Choroid plexus epithelial cell (primary cell): ENCODE measurements around the gene BAIAP2L2.
A peak's percentile ranks its signal among the peaks of the same experiment; 100 is the strongest.

Source experiments
- DNase-seq: peaks from one replicate; pipeline ENCODE4 v3.0.0-alpha.2; 2010; ENCODE audit warnings: low read depth
- H3K4me3 ChIP-seq: 2 replicates; pipeline ENCODE4 v1.5.1; 2011; ENCODE audit warnings: low read depth, mild to moderate bottlenecking, control low read depth, low read length, moderate library complexity
- CTCF ChIP-seq: conservative IDR thresholded peaks from 2 replicates; pipeline ENCODE4 v1.5.1; 2011; ENCODE audit warnings: low read depth, mild to moderate bottlenecking, control low read depth, inconsistent platforms, low read length, moderate library complexity

Gene BAIAP2L2

GRCh38 chr22:38142606-38143005, 32.1 kb upstream of the BAIAP2L2 start:
- H3K4me3 ChIP-seq: no peak overlapping the region
- no peak for DNase-seq
- no peak for TF ChIP-seq CTCF

DNA sequence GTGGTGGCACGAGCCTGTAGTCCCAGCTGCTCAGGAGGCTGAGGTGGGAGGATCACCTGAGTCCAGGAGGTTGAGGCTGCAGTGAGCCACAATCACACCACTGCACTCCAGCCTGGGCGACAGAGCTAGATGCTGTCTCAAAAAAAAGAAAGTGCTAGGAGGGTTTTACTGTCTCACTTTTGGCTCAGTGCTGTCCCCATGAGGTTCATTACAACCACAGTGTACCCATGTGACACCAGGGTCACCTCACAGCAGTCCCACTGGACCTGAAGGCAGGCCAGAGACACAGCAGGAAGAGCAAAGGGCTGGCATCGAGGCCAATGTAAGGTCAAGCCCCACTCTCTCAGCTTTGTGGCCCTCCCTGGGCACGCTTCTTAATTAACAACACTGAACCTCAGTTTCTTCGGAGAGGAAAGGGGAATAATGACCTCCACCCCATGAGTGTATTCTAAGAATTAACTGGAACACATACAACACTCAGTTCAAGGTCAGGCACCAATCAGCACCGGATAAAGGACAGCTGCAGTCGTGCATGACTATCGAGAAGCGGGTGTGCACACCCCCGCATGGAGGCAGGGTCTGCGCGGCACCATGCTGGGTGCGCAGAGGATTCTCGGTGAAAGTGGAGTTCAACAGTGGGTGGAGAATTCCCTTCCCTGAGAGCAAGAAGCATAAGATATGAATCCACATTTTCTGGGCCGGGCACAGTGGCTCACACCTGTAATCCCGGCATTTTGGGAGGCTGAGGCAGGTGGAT, 30.9 kb upstream of the BAIAP2L2 start:
- H3K4me3 ChIP-seq: no peak overlapping the region
- no peak for TF ChIP-seq CTCF
- no peak for DNase-seq

- TF ChIP-seq CTCF: no peak
- DNase-seq: no peak
Observed at GRCh38 chr22:38139901-38140300, 29.4 kb upstream of the BAIAP2L2 start.

GRCh38 chr22:38138961-38139360, 28.5 kb upstream of the BAIAP2L2 start:
- no peak for DNase-seq
- no peak overlapping the region for H3K4me3 ChIP-seq
- TF ChIP-seq CTCF: no peak

More at GRCh38 chr22:38139901-38140300, 29.4 kb upstream of the BAIAP2L2 start:
- no peak overlapping the region for H3K4me3 ChIP-seq

- TF ChIP-seq CTCF: no peak
- DNase-seq: no peak
Observed at GRCh38 chr22:38137876-38138687, 27.6 kb upstream of the BAIAP2L2 start.

GRCh38 chr22:38136607-38137006, 26.1 kb upstream of the BAIAP2L2 start:
- H3K4me3 ChIP-seq: no peak overlapping the region
- peak; percentile 10 for DNase-seq
- no peak for TF ChIP-seq CTCF

More at GRCh38 chr22:38137876-38138687, 27.6 kb upstream of the BAIAP2L2 start:
- no peak overlapping the region for H3K4me3 ChIP-seq
